Stimulated activated CD4-positive, alpha-beta T cell treated with anti-CD3 and anti-CD28 coated beads, Interleukin-12 subunit alpha, Interleukin-12 subunit beta, amount 100 ng/mL, for 48 hours (primary cell): ENCODE data around the gene PLEKHA8.

ENCODE experiments used
- DNase-seq, 3 donors: peaks; one replicate each; pipeline ENCODE4 v3.0.0-alpha.2; 2020; ENCODE audit warnings: low read depth in 2 of 3, low spot score in 1 of 3

The PLEKHA8 gene

GRCh38 chr7:30023524-30023923 lies 4.7 kb upstream of the PLEKHA8 start:
- no peak for DNase-seq

- DNase-seq = peak; percentile 87 to 89 (median 88)
Observed at GRCh38 chr7:30026229-30027064, 1.8 kb upstream of the PLEKHA8 start, which contains the start of gene FKBP14. TSS of gene FKBP14 (minus strand) at chr7:30026702. CDS start at chr7:30026508, 194 bp downstream.

- no peak for DNase-seq
Observed at GRCh38 chr7:30027065-30027456, 1.2 kb upstream of the PLEKHA8 start.

GRCh38 chr7:30027740-30028215 lies 434 bp upstream of the PLEKHA8 start:
- DNase-seq = no peak

GRCh38 chr7:30028749-30029635 lies 780 bp downstream of the PLEKHA8 start:
- no peak for DNase-seq

GRCh38 chr7:30029696-30030095 lies 1.5 kb downstream of the PLEKHA8 start:
- DNase-seq = no peak

GRCh38 chr7:30032310-30033125 lies 4.3 kb downstream of the PLEKHA8 start:
- no peak for DNase-seq

GRCh38 chr7:30034501-30034900 lies 6.3 kb downstream of the PLEKHA8 start:
- DNase-seq = no peak

GRCh38 chr7:30036220-30036619 lies 8.0 kb downstream of the PLEKHA8 start:
- DNase-seq = no peak

GRCh38 chr7:30038196-30038980 lies 10.2 kb downstream of the PLEKHA8 start:
- DNase-seq = no peak

- DNase-seq = no peak
Observed at GRCh38 chr7:30040938-30041337, 12.7 kb downstream of the PLEKHA8 start.

GRCh38 chr7:30041526-30042269 lies 13.5 kb downstream of the PLEKHA8 start:
- DNase-seq = no peak

GRCh38 chr7:30046127-30046770 lies 18.0 kb downstream of the PLEKHA8 start:
- no peak for DNase-seq

GRCh38 chr7:30047124-30047523 lies 18.9 kb downstream of the PLEKHA8 start:
- no peak for DNase-seq

- no peak for DNase-seq
Observed at GRCh38 chr7:30048582-30048981, 20.4 kb downstream of the PLEKHA8 start.

- DNase-seq = no peak
Observed at GRCh38 chr7:30049173-30049572, 21.0 kb downstream of the PLEKHA8 start.

- DNase-seq = no peak
Observed at GRCh38 chr7:30053068-30053467, 24.9 kb downstream of the PLEKHA8 start.

- DNase-seq = no peak
Observed at GRCh38 chr7:30057741-30058140, 29.5 kb downstream of the PLEKHA8 start.

GRCh38 chr7:30061786-30062185 lies 33.6 kb downstream of the PLEKHA8 start:
- DNase-seq = peak; percentile 2 to 8 (median 7)
